Activated CD8-positive, alpha-beta T cell treated with anti-CD3 and anti-CD28 coated beads for 36 hours (primary cell): ENCODE data around the gene SIX1. TPM values are rescaled to one million over a fixed set of nuclear protein-coding genes. Genes with fewer than 3 reads are reported as not detected.

Source experiments
- ATAC-seq: fragments of 200-7000 bp; cut with Tn5 transposase; one replicate; pipeline ENCODE4 v1.10.0; 2021; ENCODE audit warnings: mild to moderate bottlenecking, moderate library complexity
- CTCF ChIA-PET: fragments of 350-600 bp; sonication (Branson Sonifier 250); formaldehyde crosslinking; loops from one replicate; lab custom pipeline; 2021; ENCODE audit warnings: antibody characterized with exemption; lab: Charles Lee
- POLR2A ChIA-PET: fragments of 350-600 bp; sonication (Branson Sonifier 250); formaldehyde crosslinking; loops from one replicate; lab custom pipeline; 2021; ENCODE audit warnings: antibody characterized with exemption; lab: Charles Lee
- DNase-seq: peaks from one replicate; pipeline ENCODE4 v3.0.0-alpha.2; 2020
- H3K27ac Mint-ChIP-seq: one replicate; pipeline ENCODE4 v1.8.0; 2021; ENCODE audit warnings: mild to moderate bottlenecking, mixed read lengths
- H3K27me3 Mint-ChIP-seq: one replicate; pipeline ENCODE4 v1.8.0; 2021; ENCODE audit warnings: mixed read lengths
- H3K36me3 Mint-ChIP-seq: one replicate; pipeline ENCODE4 v1.8.0; 2021; ENCODE audit warnings: low read depth, mixed read lengths
- H3K4me1 Mint-ChIP-seq: one replicate; pipeline ENCODE4 v1.8.0; 2021; ENCODE audit warnings: low read depth, mixed read lengths
- H3K4me3 Mint-ChIP-seq: one replicate; pipeline ENCODE4 v1.8.0; 2021; ENCODE audit warnings: mild to moderate bottlenecking, moderate library complexity, mixed read lengths
- H3K9me3 Mint-ChIP-seq: one replicate; pipeline ENCODE4 v1.8.0; 2021; ENCODE audit warnings: mixed read lengths
- intact Hi-C: fragments of 100-400 bp; cut with micrococcal nuclease; formaldehyde crosslinking; loops from one replicate; pipeline ENCODE4 v1.10.0; 2022
- total RNA-seq, 2 experiments: library from RNA; stranded (reverse); gene quantifications; one replicate each; pipeline ENCODE4 v1.2.3, GENCODE V29; 2021
- TF ChIP-seq, protein P1 (sequence below): fragments of 200-600 bp; IDR thresholded peaks from one replicate; pipeline ENCODE4 v1.8.0; 2022; ENCODE audit warnings: antibody characterized with exemption, mild to moderate bottlenecking

SIX1 gene
- total RNA-seq, 2 experiments from 2014 or later = not detected

DNA sequence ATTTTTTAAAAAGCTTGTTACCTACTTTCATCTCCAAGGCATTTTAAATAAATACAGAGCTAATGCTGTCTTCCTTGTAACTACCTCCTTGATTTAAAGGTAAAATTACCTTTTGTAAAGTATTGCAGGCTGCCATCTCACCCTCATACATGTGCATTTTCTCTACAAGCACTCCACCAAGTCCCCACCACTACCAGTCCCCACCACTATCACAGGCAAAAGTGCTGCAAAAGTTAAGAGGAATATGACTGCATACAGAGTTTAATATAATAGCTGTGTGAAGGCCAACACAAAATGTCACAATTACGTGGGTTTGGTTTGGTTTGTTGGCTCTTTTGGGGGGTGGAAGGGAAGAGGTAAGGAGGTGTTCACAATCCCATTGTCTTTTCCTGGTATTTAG lies 9.6 kb downstream of the SIX1 start:
- ChIA-PET CTCF (interaction anchor here (0.6 to 0.8 kb wide), 2 partner anchors 83 to 105 kb away, joined by 3 read pairs; no protein-coding TSS in a partner anchor), POLR2A (no interaction called here)
- Mint-ChIP-seq H3K4me3 (no peak overlapping the region), H3K27me3 (peaks cover 79% of the 10 kb centered on the region), H3K27ac (no peak overlapping the region), H3K36me3 (no peaks in the 10 kb centered on the region), H3K9me3 (no peaks in the 10 kb centered on the region), H3K4me1 (peaks cover 20% of the 10 kb centered on the region)
- TF ChIP-seq, protein P1, sequence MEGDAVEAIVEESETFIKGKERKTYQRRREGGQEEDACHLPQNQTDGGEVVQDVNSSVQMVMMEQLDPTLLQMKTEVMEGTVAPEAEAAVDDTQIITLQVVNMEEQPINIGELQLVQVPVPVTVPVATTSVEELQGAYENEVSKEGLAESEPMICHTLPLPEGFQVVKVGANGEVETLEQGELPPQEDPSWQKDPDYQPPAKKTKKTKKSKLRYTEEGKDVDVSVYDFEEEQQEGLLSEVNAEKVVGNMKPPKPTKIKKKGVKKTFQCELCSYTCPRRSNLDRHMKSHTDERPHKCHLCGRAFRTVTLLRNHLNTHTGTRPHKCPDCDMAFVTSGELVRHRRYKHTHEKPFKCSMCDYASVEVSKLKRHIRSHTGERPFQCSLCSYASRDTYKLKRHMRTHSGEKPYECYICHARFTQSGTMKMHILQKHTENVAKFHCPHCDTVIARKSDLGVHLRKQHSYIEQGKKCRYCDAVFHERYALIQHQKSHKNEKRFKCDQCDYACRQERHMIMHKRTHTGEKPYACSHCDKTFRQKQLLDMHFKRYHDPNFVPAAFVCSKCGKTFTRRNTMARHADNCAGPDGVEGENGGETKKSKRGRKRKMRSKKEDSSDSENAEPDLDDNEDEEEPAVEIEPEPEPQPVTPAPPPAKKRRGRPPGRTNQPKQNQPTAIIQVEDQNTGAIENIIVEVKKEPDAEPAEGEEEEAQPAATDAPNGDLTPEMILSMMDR = no peak
- ATAC-seq = no peak
- no peak for DNase-seq
- intact Hi-C loops = no loop called here

DNA sequence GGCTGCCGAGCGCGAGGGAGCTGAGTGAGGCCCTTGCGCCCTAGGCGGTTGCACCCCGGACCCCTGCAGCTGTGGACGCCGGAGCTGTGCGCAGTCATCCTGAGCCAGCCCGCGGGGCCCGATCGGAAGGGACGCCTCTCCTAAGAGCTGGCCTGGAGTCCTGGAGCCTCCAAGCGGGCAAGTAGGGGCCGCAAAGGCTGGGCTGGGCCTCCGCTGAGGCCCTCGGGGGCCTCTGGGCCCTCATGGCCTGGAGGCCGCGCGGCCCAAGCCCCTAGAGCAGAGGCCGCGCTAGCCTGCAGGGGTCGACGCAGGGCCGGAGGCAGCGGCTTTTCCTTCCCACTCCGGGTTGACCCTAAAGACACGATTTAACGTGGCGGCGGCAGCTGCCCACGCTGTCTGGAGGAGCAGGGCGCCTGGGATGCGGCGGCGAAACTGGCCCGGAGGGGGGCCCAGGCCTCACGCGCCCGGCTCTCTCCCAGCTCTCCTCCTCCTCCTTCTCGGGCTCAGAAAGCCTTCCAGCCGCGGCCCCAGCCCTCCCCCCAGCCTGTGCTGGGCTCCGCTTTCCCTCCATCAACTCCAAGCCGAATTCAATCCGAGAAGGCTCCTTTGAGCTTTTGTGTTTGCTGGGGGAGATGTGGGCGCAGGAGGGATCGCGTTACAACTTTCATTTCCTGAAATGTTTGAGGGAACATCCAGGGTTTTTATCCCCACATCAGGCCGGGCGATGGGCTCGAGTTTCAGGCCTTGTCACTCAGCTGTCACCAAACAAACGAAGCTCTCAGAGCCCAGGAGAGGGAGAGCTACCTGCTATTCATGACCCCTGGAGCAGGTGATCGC lies 11.6 kb downstream of the SIX1 start:
- DNase-seq = no peak
- Mint-ChIP-seq H3K36me3 (no peaks in the 10 kb centered on the region), H3K9me3 (no peaks in the 10 kb centered on the region), H3K4me1 (peaks cover 16% of the 10 kb centered on the region), H3K27ac (no peak overlapping the region), H3K27me3 (peaks cover 65% of the 10 kb centered on the region), H3K4me3 (peak overlapping the region; percentile 31)
- CTCF ChIA-PET = interaction anchor here (1.2 to 4.0 kb wide), 3 partner anchors 13 to 614 kb away, joined by 3 to 20 read pairs (median 6); no protein-coding TSS in a partner anchor
- ATAC-seq = peak; percentile 25
- intact Hi-C loops = no loop called here
- TF ChIP-seq, protein P1 = no peak
- POLR2A ChIA-PET = no interaction called here

DNA sequence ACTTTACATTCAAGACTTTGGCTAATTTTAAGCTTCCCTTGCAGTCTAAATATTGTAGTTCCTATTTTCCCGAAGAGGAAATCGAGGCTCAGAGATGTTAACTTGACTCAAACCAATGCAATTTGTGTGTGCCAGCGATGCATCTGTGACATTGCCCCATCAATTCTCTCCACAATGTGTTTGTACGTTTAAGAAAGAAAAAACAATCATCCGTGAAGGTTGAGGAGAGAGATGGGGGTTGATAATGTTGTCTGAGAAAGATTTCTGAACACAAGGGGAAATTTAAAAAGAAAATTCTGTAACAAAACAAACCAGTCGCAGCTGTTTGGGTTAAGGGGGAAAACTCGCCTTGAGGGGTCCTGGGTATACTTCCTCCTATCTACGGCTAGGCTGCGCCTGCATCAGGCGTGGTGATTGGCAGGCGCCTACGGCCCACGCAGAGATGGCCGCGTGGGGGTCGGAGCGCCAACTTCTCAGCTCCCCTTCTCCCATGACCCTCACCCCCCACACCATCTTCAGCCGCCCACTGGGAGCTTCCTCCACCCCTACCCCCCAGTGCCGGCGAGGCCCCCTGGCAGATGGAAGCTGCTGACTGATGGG lies 12.3 kb downstream of the SIX1 start:
- no peaks in the 10 kb centered on the region for H3K36me3 Mint-ChIP-seq
- H3K27ac Mint-ChIP-seq = no peak overlapping the region
- peak overlapping the region; percentile 40 for H3K4me3 Mint-ChIP-seq
- H3K27me3 Mint-ChIP-seq = peaks cover 64% of the 10 kb centered on the region
- TF ChIP-seq, protein P1 = no peak
- ATAC-seq = no peak
- ChIA-PET CTCF (interaction anchor here (1.2 to 4.0 kb wide), 3 partner anchors 12 to 615 kb away, joined by 3 to 20 read pairs (median 6); no protein-coding TSS in a partner anchor), POLR2A (no interaction called here)
- peaks cover 19% of the 10 kb centered on the region for H3K4me1 Mint-ChIP-seq
- no peak for DNase-seq
- intact Hi-C loops = no loop called here
- H3K9me3 Mint-ChIP-seq = no peaks in the 10 kb centered on the region

DNA sequence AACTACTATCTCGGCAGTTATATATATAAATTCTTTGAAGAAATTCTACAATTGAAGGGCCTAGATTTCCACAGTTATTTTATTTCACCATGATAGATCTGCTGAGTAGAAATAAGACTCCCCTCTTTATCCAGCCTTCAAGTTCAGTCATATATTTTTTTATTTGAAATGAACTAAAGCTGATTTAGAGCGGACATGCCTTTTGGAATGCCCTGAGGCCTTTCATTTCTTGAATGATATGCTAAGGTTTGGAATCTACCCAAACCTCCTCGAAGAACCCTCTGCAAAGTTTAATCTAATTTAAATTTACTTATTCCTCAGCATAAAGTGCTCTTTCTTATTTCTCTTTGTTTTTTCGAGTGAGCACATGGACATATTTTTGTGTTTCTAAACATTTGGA lies 15.1 kb downstream of the SIX1 start:
- ATAC-seq (no peak), DNase-seq (no peak)
- POLR2A ChIA-PET = no interaction called here
- H3K4me3 Mint-ChIP-seq = no peak overlapping the region
- H3K9me3 Mint-ChIP-seq = no peaks in the 10 kb centered on the region
- intact Hi-C loops = no loop called here
- TF ChIP-seq, protein P1 = no peak
- CTCF ChIA-PET = interaction anchor here (4.0 kb wide), 1 partner anchor 9 kb away, joined by 20 read pairs; no protein-coding TSS in a partner anchor
- H3K4me1 Mint-ChIP-seq = peaks cover 19% of the 10 kb centered on the region
- no peaks in the 10 kb centered on the region for H3K36me3 Mint-ChIP-seq
- H3K27me3 Mint-ChIP-seq = peaks cover 43% of the 10 kb centered on the region
- no peak overlapping the region for H3K27ac Mint-ChIP-seq
